Ectodermal cell (in vitro differentiated cells): Measurements from ENCODE around the gene DIPK1B.

Experiments used
- H3K27ac ChIP-seq: 2 replicates; pipeline ENCODE4 v1.7.0; 2013; ENCODE audit warnings: mild to moderate bottlenecking, low read depth, low read length; ENCODE audit not compliant: insufficient read depth, poor library complexity, severe bottlenecking
- H3K27me3 ChIP-seq: 2 replicates; pipeline ENCODE4 v1.7.0; 2013; ENCODE audit warnings: mild to moderate bottlenecking, low read length; ENCODE audit not compliant: insufficient read depth, control insufficient read depth, poor library complexity, severe bottlenecking
- H3K36me3 ChIP-seq: one replicate; pipeline ENCODE4 v1.7.0; 2013; ENCODE audit warnings: low read length; ENCODE audit not compliant: control insufficient read depth, insufficient read depth
- H3K4me1 ChIP-seq: one replicate; pipeline ENCODE4 v1.7.0; 2013; ENCODE audit warnings: low read length; ENCODE audit not compliant: control insufficient read depth, insufficient read depth
- H3K4me3 ChIP-seq: 2 replicates; pipeline ENCODE4 v1.7.0; 2013; ENCODE audit warnings: low read depth, low read length, control low read depth; ENCODE audit not compliant: insufficient read depth
- H3K9me3 ChIP-seq: 2 replicates; pipeline ENCODE4 v1.7.0; 2013; ENCODE audit warnings: mild to moderate bottlenecking, low read length, moderate library complexity; ENCODE audit not compliant: control insufficient read depth
- WGBS, 2 experiments: methylation state at CpG; one replicate each; pipeline ENCODE4 v1.1.7; 2013; ENCODE audit warnings: missing lambda C conversion rate in 2 of 2; 5-methylcytosine and 5-hydroxymethylcytosine counted together

The DIPK1B gene

GRCh38 chr9:136681945-136682699 is 30.2 kb upstream of the DIPK1B start:
- no peaks in the 10 kb centered on the region for H3K9me3 ChIP-seq
- 77 to 78% methylated on average over 20 of the region's 20 CpGs for WGBS, 2 experiments
- peaks cover 31% of the 10 kb centered on the region for H3K27me3 ChIP-seq
- peaks cover 25% of the 10 kb centered on the region for H3K4me1 ChIP-seq
- H3K27ac ChIP-seq = no peak overlapping the region
- H3K4me3 ChIP-seq = no peak overlapping the region
- H3K36me3 ChIP-seq = no peaks in the 10 kb centered on the region

GRCh38 chr9:136682710-136683109 is 29.7 kb upstream of the DIPK1B start:
- Histone ChIP-seq H3K36me3 (no peaks in the 10 kb centered on the region), H3K27me3 (peaks cover 37% of the 10 kb centered on the region), H3K4me3 (no peak overlapping the region), H3K9me3 (no peaks in the 10 kb centered on the region), H3K27ac (no peak overlapping the region), H3K4me1 (peaks cover 25% of the 10 kb centered on the region)
- WGBS, 2 experiments = 82 to 88% methylated on average over 10 of the region's 10 CpGs

GRCh38 chr9:136683173-136683745 is 29.1 kb upstream of the DIPK1B start:
- Histone ChIP-seq H3K27ac (no peak overlapping the region), H3K4me1 (peaks cover 25% of the 10 kb centered on the region), H3K9me3 (no peaks in the 10 kb centered on the region), H3K27me3 (peaks cover 42% of the 10 kb centered on the region), H3K4me3 (no peak overlapping the region), H3K36me3 (no peaks in the 10 kb centered on the region)
- 89% methylated on average over 16 of the region's 16 CpGs for WGBS, 2 experiments

- no peaks in the 10 kb centered on the region for H3K9me3 ChIP-seq
- H3K36me3 ChIP-seq = no peaks in the 10 kb centered on the region
- peaks cover 25% of the 10 kb centered on the region for H3K4me1 ChIP-seq
- H3K4me3 ChIP-seq = no peak overlapping the region
- no peak overlapping the region for H3K27ac ChIP-seq
- WGBS, 2 experiments = 94% methylated on average over 14 of the region's 14 CpGs
- peaks cover 47% of the 10 kb centered on the region for H3K27me3 ChIP-seq
Observed at GRCh38 chr9:136683755-136684154, 28.6 kb upstream of the DIPK1B start.

DNA sequence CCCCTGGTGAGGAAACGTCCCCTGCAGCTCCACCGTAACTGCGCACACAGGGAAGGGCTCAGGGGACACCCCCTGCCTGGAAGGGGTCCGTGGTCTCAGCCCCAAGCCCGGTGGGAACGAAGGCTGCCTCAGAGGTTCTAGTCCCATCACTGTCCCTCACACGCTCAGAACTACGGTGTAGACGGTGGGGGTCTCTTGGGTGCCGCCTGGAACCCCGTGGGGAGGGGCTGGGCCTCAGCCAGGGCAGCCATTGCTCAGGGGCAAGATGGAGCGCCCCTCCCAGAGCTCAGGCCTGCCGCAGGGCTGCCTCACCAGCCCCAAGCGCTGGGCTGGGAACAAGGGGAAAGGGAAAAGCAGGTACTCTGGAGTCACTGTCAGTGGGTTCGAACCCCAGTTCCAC is 28.0 kb upstream of the DIPK1B start:
- H3K9me3 ChIP-seq = no peaks in the 10 kb centered on the region
- H3K4me3 ChIP-seq = no peak overlapping the region
- 86 to 87% methylated on average over 15 of the region's 15 CpGs for WGBS, 2 experiments
- H3K36me3 ChIP-seq = no peaks in the 10 kb centered on the region
- no peak overlapping the region for H3K27ac ChIP-seq
- peaks cover 53% of the 10 kb centered on the region for H3K27me3 ChIP-seq
- peaks cover 23% of the 10 kb centered on the region for H3K4me1 ChIP-seq

DNA sequence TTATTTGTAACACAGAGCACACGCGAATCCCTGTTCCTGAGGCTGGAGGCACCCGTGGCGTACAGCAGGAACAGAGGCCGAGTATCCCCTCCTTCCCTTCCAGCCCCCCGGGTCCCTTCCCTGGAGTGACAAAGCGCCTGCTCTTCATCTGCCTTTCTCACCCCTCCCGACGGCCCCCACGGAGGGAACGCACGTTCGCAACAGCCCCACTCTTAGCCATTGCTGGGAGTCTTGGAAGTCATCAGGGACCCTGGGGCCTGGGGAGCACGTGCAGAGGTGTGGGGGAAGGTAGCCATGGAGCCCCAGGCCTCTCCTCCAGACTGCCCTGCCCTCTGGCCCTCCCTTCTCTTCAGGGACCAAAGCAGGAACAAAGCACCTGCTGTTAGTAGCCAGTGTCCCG is 27.6 kb upstream of the DIPK1B start:
- H3K27me3 ChIP-seq = peaks cover 53% of the 10 kb centered on the region
- 86 to 88% methylated on average over 15 of the region's 15 CpGs for WGBS, 2 experiments
- H3K4me3 ChIP-seq = no peak overlapping the region
- no peaks in the 10 kb centered on the region for H3K9me3 ChIP-seq
- H3K4me1 ChIP-seq = peaks cover 21% of the 10 kb centered on the region
- no peak overlapping the region for H3K27ac ChIP-seq
- no peaks in the 10 kb centered on the region for H3K36me3 ChIP-seq

GRCh38 chr9:136685216-136685615 is 27.2 kb upstream of the DIPK1B start:
- peaks cover 21% of the 10 kb centered on the region for H3K4me1 ChIP-seq
- WGBS, 2 experiments = 91 to 94% methylated on average over 7 of the region's 7 CpGs
- H3K27me3 ChIP-seq = peaks cover 53% of the 10 kb centered on the region
- H3K36me3 ChIP-seq = no peaks in the 10 kb centered on the region
- no peaks in the 10 kb centered on the region for H3K9me3 ChIP-seq
- H3K27ac ChIP-seq = no peak overlapping the region
- no peak overlapping the region for H3K4me3 ChIP-seq

GRCh38 chr9:136685790-136686533 is 26.4 kb upstream of the DIPK1B start:
- H3K27ac ChIP-seq = no peak overlapping the region
- H3K9me3 ChIP-seq = no peaks in the 10 kb centered on the region
- WGBS, 2 experiments = 56 to 59% methylated on average over 19 of the region's 19 CpGs
- peaks cover 53% of the 10 kb centered on the region for H3K27me3 ChIP-seq
- H3K36me3 ChIP-seq = no peaks in the 10 kb centered on the region
- peak overlapping the region; percentile 35 for H3K4me3 ChIP-seq
- peaks cover 21% of the 10 kb centered on the region for H3K4me1 ChIP-seq

GRCh38 chr9:136686534-136686793 is 25.9 kb upstream of the DIPK1B start:
- H3K9me3 ChIP-seq = no peaks in the 10 kb centered on the region
- H3K4me3 ChIP-seq = peak overlapping the region; percentile 35
- no peaks in the 10 kb centered on the region for H3K36me3 ChIP-seq
- H3K27ac ChIP-seq = no peak overlapping the region
- peaks cover 53% of the 10 kb centered on the region for H3K27me3 ChIP-seq
- H3K4me1 ChIP-seq = peaks cover 24% of the 10 kb centered on the region
- 5 to 11% methylated on average over 20 of the region's 20 CpGs for WGBS, 2 experiments
